Germinal center (tissue), 1 donor: ENCODE results near the gene SLC25A36.
A peak's percentile ranks its signal among the peaks of the same experiment; 100 is the strongest.
"Not testable (repeated sequence)": the region's sequence is repeated elsewhere in the genome, so short reads cannot be mapped to it uniquely, and the experiment has no call there.

Experiments
- DNase-seq: peaks from one replicate; pipeline ENCODE4 v3.0.0; 2012; ENCODE audit warnings: mixed read lengths, low spot score

SLC25A36 gene

DNA sequence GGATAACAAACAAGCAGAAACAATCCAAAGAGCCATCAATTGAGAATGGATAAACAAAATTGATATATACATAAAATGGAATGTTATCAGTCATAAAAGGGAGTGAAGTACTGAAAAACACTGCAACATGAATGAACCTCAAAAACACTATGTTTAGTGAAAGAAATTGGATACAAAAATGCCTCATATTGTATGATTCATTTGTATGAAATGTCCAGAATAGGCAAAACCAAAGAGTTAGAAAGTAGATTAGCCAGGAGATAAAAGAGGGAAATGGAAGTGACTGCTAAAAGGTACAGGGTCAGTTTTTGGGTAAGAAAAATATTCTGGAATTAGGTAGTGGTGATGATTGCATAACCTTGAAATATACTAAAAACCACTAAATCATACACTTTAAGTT lies 9.8 kb upstream of the SLC25A36 start:
- DNase-seq = no peak

DNA sequence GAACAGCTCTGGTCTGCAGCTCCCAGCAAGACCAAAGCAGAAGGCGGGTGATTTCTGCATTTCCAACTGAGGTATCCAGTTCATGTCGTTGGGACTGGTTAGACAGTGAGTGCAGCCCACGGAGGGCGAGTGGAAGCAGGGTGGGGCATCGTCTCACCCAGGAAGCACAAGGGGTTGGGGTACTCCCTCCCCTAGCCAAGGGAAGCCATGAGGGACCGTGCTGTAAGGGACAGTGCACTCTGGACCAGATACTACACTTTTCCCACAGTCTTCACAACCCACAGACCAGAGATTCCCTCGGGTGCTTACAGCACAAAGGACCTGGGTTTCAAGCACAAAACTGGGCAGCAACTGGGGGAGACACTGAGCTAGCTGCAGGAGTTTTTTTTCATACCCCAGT lies 8.5 kb upstream of the SLC25A36 start:
- DNase-seq = no peak

DNA sequence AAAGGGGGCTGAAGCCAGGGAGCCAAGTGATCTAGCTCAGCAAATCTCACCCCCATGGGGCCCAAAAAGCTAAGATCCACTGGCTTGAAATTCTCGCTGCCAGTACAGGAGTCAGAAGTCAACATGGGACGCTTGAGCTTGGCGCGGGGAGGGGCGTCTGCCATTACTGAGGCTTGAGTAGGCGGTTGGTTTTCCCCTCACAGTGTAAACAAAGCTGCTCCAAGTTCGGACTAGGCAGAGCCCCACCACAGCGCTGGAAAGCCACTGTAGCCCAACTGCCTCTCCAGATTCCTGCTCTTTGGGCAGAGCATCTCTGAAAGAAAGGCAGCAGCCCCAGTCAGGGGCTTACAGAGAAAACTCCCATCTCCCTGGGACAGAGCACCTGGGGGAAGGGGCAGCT lies 8.1 kb upstream of the SLC25A36 start:
- DNase-seq = no peak

DNA sequence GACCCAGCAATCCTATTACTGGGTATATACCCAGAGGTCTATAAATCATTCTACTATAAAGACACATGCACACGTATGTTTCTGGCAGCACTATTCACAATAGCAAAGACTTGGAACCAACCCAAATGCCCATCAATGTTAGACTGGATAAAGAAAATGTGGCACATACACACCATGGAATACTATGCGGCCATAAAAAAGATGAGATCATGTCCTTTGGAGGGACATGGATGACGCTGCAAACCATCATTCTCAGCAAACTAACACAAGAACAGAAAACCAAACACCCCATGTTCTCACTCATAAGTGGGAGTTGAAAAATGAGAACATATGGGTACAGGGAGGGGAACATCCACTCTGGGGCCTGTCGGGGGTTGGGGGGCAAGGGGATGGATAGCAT lies 2.3 kb upstream of the SLC25A36 start:
- DNase-seq = not testable (repeated sequence)

DNA sequence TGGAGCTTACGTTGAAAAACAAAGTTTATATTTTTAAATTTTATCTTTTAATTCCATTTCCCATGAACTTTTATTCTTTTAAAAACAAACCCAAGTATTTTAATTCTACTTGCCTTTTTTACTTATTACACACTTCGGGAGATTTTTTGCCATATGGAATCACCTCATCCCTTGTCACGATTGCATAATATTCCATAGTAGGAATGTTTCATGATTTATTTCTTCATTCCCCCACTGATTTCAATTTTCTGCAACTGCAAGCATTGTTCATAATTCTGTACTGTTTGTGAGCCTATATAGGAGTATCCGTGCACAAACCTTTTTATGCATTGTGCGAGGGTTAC lies 574 bp upstream of the SLC25A36 start:
- no peak for DNase-seq

DNA sequence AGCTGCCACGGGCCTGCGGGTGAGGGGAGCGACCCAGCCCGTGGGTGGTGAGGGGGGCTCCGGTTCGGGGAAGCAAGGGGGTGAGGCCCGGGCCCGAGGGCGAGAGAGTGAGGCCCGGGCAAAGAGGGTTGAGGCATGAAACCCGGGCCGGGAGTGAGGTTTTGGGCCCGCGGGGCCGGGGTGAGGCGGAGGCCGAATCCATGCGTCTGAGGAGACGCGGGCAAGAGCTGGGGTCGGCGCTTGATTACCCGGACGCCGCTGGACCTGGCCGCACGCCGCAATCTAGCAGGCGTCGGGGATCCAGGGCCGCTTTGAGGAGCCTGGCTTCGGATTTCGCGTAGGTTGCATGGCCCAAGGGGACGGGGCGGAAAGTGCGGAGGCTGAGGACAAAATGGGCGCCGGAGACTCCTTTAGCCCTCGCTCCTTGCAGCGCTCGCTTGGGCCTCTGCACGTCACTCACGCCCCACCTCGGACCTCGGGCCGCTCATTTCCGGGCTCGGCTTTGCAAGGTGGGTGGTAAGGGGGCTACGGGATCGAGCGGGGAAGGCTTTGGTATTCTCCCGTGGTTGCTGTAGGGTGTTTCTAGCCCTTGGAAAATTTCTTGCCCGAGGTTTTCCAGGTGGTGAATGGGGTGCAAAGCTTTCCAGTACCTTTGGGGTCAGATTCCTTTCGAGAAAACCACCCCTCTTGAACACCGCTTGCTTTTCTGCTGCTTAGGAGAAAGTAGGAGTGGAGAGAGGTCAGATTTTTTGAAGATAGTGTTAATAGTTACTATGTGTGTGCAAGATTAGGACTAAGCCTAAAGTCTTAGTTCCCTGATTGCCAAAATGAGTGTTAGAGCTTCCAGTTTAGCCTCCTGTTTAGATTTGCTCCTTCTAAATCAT lies 827 bp downstream of the SLC25A36 start:
- DNase-seq = peak; percentile 59

DNA sequence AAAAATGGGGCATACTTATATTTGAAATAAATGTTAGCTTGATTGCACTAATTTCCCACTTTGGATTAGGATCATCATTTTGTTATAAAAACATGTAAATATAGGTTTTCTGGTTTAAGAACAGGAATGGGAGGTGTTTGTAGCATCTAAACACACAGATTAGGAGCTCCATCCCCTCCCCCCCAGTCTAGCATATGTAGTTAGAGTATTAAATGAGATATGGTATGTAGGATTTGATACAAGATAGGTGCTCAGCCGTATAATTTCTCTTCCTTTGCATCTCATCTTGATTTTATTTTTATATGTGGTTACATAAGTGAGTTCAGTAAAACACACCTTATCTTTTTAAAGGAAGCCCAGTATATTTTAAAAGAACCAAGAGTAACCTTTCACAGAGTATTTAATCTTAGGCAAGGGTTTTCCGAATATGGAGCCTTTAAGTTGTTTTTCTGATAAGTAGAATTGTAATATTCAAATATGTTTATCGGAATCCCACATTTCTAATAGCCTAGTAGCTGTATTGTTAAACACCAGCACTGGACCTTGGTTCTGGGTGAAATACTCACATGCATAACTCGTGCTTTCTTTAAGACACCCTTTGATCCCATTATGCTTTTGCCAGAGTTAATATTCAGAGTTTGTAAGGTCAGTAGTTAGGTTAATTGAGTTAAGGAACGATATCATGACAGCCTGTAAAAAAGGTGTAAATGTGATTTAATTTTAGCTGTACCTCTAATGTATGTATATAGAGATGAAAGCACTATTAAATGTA lies 2.3 kb downstream of the SLC25A36 start:
- no peak for DNase-seq

DNA sequence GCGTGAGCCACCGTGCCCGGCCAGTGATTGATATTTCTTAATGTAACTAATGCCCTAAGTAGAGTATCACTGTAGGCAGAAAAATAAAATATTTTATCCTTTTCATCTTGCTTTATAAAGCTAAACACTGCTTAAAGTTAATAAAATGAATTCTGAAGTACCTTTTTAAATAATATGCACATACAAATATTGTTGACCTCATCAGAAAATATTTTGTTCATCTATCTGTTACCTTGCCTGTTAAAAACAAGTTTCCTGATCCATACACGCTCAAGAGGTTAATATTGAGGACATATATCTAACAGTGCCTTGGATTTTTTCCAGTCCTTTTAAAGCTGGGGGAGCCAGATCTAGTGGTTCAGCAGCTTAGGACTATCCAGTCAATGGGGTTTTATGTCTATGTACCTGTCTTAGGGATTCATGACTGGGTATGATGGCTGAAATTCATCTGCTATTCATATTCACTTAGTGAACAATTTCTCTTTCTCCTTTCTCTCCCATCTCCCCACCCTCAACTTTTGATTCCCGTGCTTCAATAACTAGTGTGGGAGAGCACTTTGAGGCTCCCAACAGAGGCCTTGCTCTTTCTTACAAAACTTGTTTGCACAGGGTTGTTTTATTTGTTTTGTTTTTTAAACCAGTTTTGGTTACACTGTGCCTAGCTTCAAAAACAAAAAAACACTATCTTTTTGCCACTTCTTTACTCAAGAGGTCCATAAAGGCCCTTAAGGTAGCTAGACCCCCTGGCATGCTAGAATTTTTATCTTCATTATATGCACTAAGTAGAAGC lies 7.0 kb downstream of the SLC25A36 start:
- DNase-seq = no peak

DNA sequence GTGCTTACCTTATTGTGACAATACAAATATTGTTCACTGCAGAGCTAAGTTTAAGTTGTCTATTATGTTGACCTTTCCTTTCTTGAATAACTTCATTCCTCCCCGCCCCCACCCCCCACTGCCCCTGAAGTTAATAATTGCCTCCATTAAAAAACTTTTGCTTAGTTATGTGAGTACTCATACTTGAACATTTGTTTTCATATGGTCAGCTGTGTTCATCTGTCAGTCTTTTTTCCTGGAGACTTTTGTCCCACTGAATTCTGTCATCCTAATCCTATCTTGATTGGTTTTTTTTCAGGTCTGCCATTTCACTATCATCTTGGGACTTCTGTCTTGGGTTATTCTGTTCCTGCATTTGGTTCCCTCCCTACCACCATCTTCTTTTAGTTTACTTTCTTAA lies 8.5 kb downstream of the SLC25A36 start:
- DNase-seq = no peak

DNA sequence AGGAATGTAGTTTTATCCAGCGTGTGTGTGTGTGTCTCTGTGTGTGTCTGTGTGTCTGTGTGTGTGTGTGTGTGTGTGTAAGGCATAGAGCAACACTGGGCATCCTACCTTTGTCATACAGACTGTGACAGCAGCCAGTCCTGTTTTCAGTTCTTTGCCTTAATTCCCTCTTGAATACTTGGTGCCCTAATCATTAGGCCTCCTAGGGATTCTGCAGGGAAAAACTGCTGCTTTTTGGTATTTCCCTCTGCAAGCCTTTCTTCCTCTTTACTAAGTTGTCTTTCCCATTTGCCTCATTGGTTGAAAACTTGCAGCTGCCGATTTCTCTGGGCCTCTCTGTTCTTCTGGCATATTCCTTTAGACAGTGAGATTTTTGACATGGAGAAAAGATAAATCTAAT lies 9.2 kb downstream of the SLC25A36 start:
- DNase-seq = no peak

DNA sequence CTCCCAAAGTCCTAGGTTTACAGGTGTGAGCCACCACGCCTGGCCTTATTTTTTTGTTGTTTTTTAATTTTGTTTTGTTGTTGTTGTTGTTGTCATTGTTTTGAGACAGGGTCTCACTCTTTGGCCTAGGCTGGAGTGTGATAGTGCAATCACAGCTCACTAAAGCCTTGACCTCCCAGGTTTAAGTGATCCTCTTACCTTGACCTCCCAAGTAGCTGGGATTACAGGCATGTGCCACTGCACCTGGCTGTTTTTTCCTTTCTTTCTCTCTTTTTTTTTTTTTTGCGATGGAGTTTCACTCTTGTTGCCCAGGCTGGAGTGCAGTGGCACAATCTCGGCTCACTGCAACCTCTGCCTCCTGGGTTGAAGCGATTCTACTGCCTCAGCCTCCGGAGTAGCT lies 10.1 kb downstream of the SLC25A36 start:
- not testable (repeated sequence) for DNase-seq

DNA sequence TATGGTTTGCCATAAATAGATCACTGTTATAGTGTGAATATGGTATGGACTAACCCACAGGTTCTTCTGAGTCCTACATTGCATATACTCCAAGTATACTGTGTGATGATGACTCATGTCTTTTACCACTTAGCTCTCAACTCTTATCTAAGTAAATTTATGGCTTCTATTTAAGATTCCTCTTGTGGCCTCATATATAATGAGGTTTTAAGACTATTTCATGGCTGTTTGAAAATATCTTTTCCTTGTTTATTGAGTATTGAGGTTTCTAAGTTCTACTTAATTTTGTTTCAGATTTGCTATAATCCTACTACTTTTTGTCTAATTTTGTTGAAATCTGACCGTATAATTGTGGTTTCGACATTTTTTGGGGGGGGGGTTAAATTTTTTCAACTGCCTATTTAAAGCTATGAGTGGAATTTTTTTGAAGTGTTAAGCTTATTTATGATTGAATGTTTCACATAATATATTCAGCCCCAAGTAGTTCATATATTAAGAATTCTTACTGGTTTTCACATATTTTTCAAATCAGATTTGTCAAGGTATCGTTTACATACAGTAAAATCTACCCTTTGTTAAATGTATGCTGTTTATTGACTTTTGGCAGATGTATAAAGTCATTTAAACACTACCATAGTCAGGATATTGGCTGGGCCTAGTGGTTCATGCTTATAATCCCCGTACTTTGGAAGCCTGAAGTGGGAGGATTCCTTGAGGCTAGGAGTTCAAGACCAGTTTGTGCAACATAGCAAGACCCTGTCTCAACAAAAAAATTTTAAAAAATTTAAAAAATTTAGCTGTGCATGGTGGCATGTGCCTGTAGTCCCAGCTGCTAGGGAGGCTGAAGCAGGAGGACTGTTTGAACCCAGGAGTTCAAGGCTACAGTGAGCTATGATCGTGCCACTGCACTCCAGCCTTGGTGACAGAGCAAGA lies 11.7 kb downstream of the SLC25A36 start:
- no peak for DNase-seq

DNA sequence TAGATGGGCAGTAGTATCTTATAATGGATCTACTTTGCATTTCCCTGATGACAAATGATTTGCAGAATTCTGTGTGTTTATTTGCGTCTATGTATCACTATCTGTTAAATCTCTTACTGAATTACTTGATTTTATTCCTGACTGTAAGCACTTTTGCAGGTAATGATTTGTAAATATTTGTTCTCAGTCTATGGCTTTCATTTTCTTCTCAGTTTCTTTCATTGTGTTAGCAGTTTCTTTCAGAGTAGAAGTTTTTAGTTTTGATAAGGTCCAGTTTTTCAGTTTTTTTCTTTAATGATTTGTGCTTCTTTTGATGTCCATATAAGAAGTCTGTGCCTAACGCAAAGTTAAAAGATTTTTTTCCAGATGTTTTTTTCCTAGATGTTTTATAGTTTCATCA lies 12.9 kb downstream of the SLC25A36 start:
- no peak for DNase-seq

DNA sequence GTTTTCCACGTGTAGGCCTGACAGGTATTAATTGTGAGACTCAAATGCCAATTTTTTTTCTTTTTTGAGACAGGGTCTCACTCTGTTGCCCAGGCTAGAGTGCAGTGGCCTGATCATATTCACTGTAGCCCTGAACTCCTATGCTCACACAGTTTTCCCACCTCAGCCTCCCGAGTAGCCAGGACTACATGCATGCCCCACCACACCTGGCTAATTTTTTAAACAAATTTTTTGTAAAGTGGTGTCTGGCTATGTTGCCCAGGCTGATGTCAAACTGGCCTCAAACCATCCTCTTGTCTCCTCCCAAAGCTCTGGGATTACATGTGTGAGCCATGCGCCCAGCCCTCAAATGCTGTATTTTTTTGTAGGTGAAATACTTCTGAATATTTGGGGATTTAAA lies 14.0 kb downstream of the SLC25A36 start:
- no peak for DNase-seq

DNA sequence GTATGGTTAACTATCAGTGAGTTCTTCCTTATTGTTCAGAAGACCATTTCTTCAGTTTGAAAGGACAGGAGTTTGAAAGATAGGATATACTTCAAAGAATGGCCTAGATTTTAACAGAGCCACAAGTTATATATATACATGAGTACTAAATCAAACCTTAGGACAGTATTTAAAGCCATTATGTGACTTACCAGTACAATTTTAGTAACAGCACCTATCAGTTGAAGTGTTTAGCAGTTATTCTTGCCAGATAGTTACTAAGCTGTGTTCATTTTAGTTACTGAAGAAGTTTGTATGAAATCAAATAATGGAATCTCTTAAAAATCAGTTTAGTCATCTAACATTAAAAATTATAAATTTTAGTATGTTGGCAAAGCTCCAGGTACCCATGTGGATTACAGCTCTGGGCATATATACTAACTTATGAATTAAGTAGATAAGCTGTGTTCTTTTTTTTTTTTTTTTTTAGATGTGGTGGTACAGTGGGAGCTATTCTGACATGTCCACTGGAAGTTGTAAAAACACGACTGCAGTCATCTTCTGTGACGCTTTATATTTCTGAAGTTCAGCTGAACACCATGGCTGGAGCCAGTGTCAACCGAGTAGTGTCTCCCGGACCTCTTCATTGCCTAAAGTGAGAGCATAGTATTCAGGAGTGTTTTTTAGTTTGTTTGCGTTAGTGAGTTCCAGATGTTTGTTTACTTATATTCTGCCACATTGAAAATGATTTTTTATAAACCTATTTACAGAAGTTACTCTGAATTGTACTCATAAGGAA lies 14.6 kb downstream of the SLC25A36 start:
- DNase-seq = no peak

DNA sequence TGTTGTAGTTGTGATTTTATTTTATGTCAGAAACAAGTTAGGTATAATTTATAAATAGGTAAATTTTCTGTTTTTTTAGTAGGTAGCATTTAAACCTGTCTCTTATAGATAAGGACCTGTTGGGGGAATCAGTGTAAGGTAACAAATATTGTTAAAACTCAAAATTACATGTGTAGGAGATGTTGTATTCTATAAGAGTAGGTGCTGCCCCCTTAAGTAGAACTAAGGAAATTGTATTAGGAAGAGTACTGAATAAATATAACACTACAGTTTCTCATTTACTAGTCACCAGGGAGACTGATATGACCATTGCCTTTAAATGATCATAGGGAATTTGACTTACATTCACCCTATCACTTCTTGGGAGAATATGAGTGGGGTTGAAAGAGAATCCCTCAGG lies 31.2 kb downstream of the SLC25A36 start:
- peak; percentile 5 for DNase-seq

DNA sequence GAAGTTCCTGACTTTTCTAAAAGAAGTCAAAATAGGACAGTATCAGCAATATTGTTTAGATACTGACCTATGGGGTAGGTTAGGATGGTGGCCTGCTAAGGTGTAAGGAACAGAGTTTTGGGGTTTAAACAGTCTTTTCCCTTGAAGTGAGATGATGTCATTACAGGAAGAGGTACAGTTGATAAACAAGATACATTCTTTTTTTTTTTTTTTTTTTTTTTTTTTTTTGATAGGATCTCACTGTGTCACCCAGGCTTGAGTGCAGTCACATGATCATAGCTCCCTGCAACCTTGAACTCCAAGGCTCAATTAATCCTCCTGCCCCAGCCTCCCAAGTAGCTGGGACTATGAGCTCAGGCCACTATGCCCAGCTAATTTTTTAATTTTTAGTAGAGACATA lies 33.3 kb downstream of the SLC25A36 start:
- no peak for DNase-seq

DNA sequence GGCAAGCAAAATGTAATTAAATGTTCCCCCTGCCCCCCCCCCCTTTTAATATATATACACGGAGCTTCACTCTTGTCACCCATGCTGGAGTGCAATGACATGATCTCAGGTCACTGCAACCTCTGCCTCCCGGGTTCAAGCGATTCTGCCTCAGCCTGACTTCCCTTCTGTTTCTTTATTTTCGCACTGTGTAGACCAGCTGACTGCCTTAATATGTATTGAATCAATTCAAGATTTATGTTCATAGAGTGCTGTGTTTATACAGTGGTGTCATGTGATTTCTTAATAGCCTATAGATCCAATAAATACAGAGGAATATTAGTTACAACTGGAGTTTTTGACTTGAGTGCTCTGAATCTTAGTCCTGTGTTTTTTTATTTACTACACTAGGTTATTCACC lies 39.0 kb downstream of the SLC25A36 start:
- no peak for DNase-seq

DNA sequence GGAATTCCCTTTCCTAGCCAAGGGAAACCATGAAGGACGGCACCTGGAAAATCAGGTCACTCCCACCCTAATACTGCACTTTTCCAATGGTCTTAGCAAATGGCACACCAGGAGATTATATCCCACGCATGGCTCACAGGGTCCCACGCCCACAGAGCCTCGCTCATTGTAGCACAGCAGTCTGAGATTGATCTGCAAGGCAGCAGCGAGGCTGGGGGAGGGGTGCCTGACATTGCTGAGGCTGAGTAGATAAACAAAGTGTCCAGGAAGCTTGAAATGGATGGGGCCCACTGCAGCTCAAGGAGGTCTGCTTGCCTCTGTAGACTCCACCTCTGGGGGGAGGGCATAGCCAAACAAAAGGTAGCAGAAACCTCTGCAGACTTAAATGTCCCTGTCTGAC lies 46.2 kb downstream of the SLC25A36 start:
- DNase-seq = not testable (repeated sequence)

DNA sequence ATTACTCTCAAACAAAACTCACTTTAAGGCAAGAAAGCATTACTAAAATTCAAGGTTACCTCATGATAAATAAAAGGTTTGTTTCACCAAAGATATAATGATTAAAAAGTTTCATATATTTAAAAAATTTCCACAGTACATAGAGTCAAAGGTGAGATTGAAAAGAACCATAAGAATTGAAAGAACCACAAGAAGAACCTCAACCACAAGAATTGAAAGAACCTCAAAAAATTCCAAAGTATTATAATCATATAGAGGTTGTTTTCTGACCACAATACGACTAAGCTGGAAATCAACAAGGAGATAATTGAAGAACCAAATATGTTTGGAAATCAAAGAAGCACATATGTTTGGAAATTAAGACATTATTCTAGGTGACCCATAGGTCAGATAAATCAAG lies 52.7 kb downstream of the SLC25A36 start:
- no peak for DNase-seq

DNA sequence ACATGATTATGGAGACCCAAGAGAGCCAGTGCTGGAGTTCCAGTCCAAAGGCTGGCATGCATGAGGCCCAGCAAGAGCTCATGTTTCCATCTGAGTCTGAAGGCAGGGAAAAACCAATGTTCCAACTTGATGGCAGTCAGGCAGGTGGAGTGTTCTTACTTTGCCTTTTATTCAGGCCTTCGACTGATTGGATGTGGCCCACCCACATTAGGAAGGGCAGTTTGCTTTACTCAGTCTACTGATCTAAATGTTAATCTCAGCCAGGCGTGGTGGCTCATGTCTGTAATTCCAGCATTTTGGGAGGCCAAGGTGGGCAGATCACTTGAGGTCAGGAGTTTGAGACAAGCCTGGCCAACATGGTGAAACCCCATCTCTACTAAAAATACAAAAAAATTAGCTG lies 53.2 kb downstream of the SLC25A36 start:
- DNase-seq = not testable (repeated sequence)
